Measurements from ENCODE around the gene ZNF136.

ZNF136 gene

GRCh38 chr19:12180377-12180776, 17.5 kb downstream of the ZNF136 start:
- DNase-seq (ENCODE audit: low read depth, low spot score) = no peak
- no peak overlapping the region for H3K27ac ChIP-seq

- no peak for DNase-seq (ENCODE audit: low read depth, low spot score)
- no peak overlapping the region for H3K27ac ChIP-seq
These were observed 24.7 kb downstream of the ZNF136 start for GRCh38 chr19:12187625-12188024.

- DNase-seq (ENCODE audit: low read depth, low spot score) = peak; percentile 14
- peak overlapping the region; percentile 11 for H3K27ac ChIP-seq
These were observed 32.2 kb downstream of the ZNF136 start for GRCh38 chr19:12194827-12195731.

GRCh38 chr19:12198136-12198535, 35.2 kb downstream of the ZNF136 start:
- DNase-seq (ENCODE audit: low read depth, low spot score) = no peak
- no peak overlapping the region for H3K27ac ChIP-seq

GRCh38 chr19:12199757-12200419, 37.0 kb downstream of the ZNF136 start:
- H3K27ac ChIP-seq = no peak overlapping the region

GRCh38 chr19:12202250-12202649, 39.4 kb downstream of the ZNF136 start:
- H3K27ac ChIP-seq = no peak overlapping the region
- DNase-seq (ENCODE audit: low read depth, low spot score) = no peak

More at GRCh38 chr19:12199757-12200419, 37.0 kb downstream of the ZNF136 start:
- DNase-seq (ENCODE audit: low read depth, low spot score) = no peak

- DNase-seq (ENCODE audit: low read depth, low spot score) = no peak
These were observed 42.4 kb downstream of the ZNF136 start for GRCh38 chr19:12205296-12205695.

GRCh38 chr19:12208221-12208620, 45.3 kb downstream of the ZNF136 start:
- H3K27ac ChIP-seq = no peak overlapping the region
- no peak for DNase-seq (ENCODE audit: low read depth, low spot score)

More at GRCh38 chr19:12205296-12205695, 42.4 kb downstream of the ZNF136 start:
- no peak overlapping the region for H3K27ac ChIP-seq

GRCh38 chr19:12217332-12217731, 54.4 kb downstream of the ZNF136 start:
- DNase-seq (ENCODE audit: low read depth, low spot score) = no peak
- no peak overlapping the region for H3K27ac ChIP-seq

- no peak overlapping the region for H3K27ac ChIP-seq
These were observed 60.2 kb downstream of the ZNF136 start for GRCh38 chr19:12222980-12223630.

GRCh38 chr19:12224676-12225075, 61.8 kb downstream of the ZNF136 start:
- no peak overlapping the region for H3K27ac ChIP-seq
- DNase-seq (ENCODE audit: low read depth, low spot score) = no peak

More at GRCh38 chr19:12222980-12223630, 60.2 kb downstream of the ZNF136 start:
- no peak for DNase-seq (ENCODE audit: low read depth, low spot score)

GRCh38 chr19:12229990-12230389, 67.1 kb downstream of the ZNF136 start:
- DNase-seq (ENCODE audit: low read depth, low spot score) = no peak
- no peak overlapping the region for H3K27ac ChIP-seq

GRCh38 chr19:12230751-12231733, 68.1 kb downstream of the ZNF136 start:
- no peak for DNase-seq (ENCODE audit: low read depth, low spot score)
- H3K27ac ChIP-seq = no peak overlapping the region

GRCh38 chr19:12232961-12233360, 70.1 kb downstream of the ZNF136 start:
- no peak for DNase-seq (ENCODE audit: low read depth, low spot score)
- H3K27ac ChIP-seq = no peak overlapping the region

GRCh38 chr19:12237143-12237839, 74.4 kb downstream of the ZNF136 start:
- no peak for DNase-seq (ENCODE audit: low read depth, low spot score)
- H3K27ac ChIP-seq = no peak overlapping the region

All from epithelial cell of prostate (primary cell).